Psoas muscle (tissue), 8 donors: Measurements from ENCODE around the gene COL19A1. TPM values are rescaled to one million over a fixed set of nuclear protein-coding genes. Genes with fewer than 3 reads are reported as not detected.

Experiments used
- ATAC-seq, 4 donors: fragments of 200-7000 bp; cut with Tn5 transposase; one replicate each; pipeline ENCODE4 v1.9.1; 2020; ENCODE audit warnings: moderate library complexity in 3 of 4, mild to moderate bottlenecking in 2 of 4
- DNase-seq, 2 donors: peaks; one replicate each; pipeline ENCODE4 v3.0.0-alpha.2; 2020
- H3K27ac ChIP-seq: fragments of 200-600 bp; one replicate; pipeline ENCODE4 v1.8.0; 2022
- H3K27me3 ChIP-seq, 3 donors: fragments of 200-600 bp in 1 of 3; one replicate each; pipeline versions ENCODE4 v1.6.1 to v1.8.0; 2013 to 2022; ENCODE audit warnings: low read length in 2 of 3, mild to moderate bottlenecking in 2 of 3, moderate library complexity in 1 of 3; ENCODE audit not compliant: insufficient read depth in 3 of 3
- H3K36me3 ChIP-seq, 2 donors: fragments of 200-600 bp in 1 of 2; one replicate each; pipeline versions ENCODE4 v1.6.1 to v1.8.0; 2013 to 2022; ENCODE audit warnings: low read depth in 1 of 2, mild to moderate bottlenecking in 1 of 2, moderate library complexity in 1 of 2; ENCODE audit not compliant: insufficient read depth in 1 of 2
- H3K4me1 ChIP-seq: fragments of 200-600 bp; one replicate; pipeline ENCODE4 v1.8.0; 2022
- H3K4me3 ChIP-seq: fragments of 200-600 bp; one replicate; pipeline ENCODE4 v1.8.0; 2022; ENCODE audit warnings: mild to moderate bottlenecking
- H3K9me3 ChIP-seq: fragments of 200-600 bp; one replicate; pipeline ENCODE4 v1.8.0; 2022
- WGBS, 3 donors: extraction: QIAGEN DNeasy Blood & Tissue Kit; methylation state at CpG; one replicate each; pipeline versions ENCODE4 v1.1.6 to v1.1.7; 2013; 5-methylcytosine and 5-hydroxymethylcytosine counted together
- intact Hi-C, 2 donors: fragments of 100-400 bp; cut with DNase I; formaldehyde crosslinking; loops; one replicate each; pipeline versions ENCODE4 v1.11.0 to v1.14.2; 2022
- polyA plus RNA-seq, 3 donors: library from polyadenylated mRNA; stranded (reverse); fragments of 200-250 nt; gene quantifications; one replicate each; pipeline ENCODE4 v1.2.3, GENCODE V29; 2013
- total RNA-seq, 4 donors: library from RNA; stranded (reverse); fragmentation: NEBNext Ultra II Directional in 2 of 4; extraction: Animal tissue kit (Norgen Biotek cat#: 25700) in 2 of 4; gene quantifications; one replicate each; pipeline versions ENCODE4 v1.2.1 to v1.2.4, GENCODE V29; 2021 to 2023
- TF ChIP-seq, protein P1 (sequence below): fragments of 200-600 bp; IDR thresholded peaks from one replicate; pipeline ENCODE4 v1.8.0; 2022; ENCODE audit warnings: antibody characterized with exemption
- donor health status: healthy with polysubstance abuse.
- donor health status: DM: no; HTN: no; CAD: no; lungs with moderate emphysema.
- donor health status: Bipolar disorder and iron deficiency.
- donor health status: healthy.
- donor health status: DM: yes; HTN: yes; CAD: no.
- donor health status: DM: no; HTN: no; CAD: no.
- donor health status: DM: no; HTN: no; CAD: no.
- donor health status: DM: yes; HTN: yes; CAD: no.

The COL19A1 gene
- total and polyA plus RNA-seq, 7 donors = 0.01 to 10.3 (median 0.33) TPM

DNA sequence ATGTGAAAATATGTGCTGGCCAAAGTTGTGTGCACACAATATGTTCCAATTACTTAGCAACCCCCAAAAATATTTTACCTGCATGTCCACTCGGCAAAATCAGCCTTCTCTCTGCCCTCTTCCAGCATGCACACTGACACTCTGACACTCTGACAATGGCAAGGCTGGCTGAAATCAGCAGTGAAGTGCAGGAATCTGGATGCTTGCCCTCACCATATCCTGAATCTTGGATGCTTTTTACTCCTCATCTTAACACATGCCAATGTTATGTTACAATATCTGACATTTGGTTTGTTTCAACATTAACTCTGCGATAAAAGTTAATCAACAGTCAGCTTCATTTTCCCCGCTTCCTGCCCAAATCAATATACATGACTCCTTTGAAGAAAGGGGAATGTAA is 233.4 kb downstream of the COL19A1 start:
- ATAC-seq (no peak), DNase-seq (no peak)
- intact Hi-C loops = loop anchor here in 1 of 2 donors (5.0 to 10.0 kb wide), 2 partner anchors 68 to 375 kb away; no protein-coding TSS in a partner anchor
- Histone ChIP-seq H3K27me3 (no peaks in the 10 kb centered on the region), H3K4me3 (no peak overlapping the region), H3K9me3 (no peaks in the 10 kb centered on the region), H3K36me3 (no peaks in the 10 kb centered on the region), H3K4me1 (no peaks in the 10 kb centered on the region), H3K27ac (no peak overlapping the region)
- TF ChIP-seq, protein P1, sequence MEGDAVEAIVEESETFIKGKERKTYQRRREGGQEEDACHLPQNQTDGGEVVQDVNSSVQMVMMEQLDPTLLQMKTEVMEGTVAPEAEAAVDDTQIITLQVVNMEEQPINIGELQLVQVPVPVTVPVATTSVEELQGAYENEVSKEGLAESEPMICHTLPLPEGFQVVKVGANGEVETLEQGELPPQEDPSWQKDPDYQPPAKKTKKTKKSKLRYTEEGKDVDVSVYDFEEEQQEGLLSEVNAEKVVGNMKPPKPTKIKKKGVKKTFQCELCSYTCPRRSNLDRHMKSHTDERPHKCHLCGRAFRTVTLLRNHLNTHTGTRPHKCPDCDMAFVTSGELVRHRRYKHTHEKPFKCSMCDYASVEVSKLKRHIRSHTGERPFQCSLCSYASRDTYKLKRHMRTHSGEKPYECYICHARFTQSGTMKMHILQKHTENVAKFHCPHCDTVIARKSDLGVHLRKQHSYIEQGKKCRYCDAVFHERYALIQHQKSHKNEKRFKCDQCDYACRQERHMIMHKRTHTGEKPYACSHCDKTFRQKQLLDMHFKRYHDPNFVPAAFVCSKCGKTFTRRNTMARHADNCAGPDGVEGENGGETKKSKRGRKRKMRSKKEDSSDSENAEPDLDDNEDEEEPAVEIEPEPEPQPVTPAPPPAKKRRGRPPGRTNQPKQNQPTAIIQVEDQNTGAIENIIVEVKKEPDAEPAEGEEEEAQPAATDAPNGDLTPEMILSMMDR = no peak
- WGBS, 3 donors = 66 to 76% (median 72%) methylated on average over 3 of the region's 3 CpGs

DNA sequence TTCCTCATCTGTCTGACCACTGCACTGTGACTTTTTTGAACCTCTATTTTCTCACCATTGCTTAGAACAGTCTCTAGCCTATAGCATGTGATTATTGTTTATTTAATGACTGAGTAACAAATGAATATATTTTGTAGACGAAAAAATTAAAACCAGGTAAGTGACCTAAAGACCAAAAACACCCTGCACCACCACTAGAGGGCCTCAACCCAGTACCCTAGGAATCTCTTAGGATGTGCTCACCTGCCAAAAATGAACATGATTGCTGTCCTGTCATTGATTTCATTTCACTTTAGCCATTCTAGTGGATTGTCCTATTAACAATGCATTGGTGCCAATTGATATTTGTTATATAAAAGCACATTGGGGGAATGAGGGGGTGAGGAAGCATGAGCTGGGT is 237.4 kb downstream of the COL19A1 start:
- no peak for ATAC-seq
- no peaks in the 10 kb centered on the region for H3K9me3 ChIP-seq
- TF ChIP-seq, protein P1 = peak; percentile 44
- H3K36me3 ChIP-seq = no peaks in the 10 kb centered on the region
- H3K27me3 ChIP-seq = no peaks in the 10 kb centered on the region
- H3K4me1 ChIP-seq = no peaks in the 10 kb centered on the region
- intact Hi-C loops = loop anchor here in 1 of 2 donors (5.0 to 10.0 kb wide), 2 partner anchors 64 to 379 kb away; no protein-coding TSS in a partner anchor
- WGBS, 3 donors = 84 to 94% (median 93%) methylated on average over 1 of the region's 1 CpG
- no peak for DNase-seq
- no peak overlapping the region for H3K4me3 ChIP-seq
- no peak overlapping the region for H3K27ac ChIP-seq

DNA sequence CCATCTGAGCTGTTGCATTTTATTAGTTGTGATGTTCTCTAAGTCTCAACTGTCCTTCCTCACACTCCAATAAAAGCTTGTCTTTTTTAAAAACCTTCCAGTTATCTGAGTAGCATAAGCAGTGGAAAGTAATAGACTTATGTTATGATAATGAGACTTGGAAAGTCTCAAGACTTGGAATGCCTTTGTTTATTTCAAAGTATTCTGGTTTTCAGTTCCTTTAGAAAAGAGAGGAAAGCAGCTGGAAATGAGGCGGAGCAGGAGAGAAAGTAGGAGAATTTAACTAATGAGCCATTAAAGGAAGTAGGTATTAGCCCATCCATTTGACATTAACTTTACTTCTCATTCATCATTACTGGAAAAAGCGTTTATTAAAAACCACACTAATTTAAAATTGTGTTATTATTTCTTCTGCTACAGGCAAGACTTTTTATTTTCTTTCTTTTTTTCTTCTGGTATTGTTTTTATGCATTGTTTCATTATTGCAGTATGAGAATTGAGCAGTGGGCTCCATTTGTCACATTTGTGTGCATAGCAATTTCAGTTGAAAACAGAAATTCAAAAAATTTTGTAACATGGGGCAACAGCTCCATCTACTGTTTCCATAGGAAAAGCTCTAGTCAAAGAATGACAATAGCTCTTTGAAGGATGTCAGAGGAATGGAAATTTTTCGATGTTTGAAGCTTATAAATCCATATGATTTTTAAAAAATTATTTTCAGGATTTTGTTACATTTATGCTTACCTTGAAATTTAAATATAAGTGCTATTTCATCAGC is 241.7 kb downstream of the COL19A1 start:
- H3K36me3 ChIP-seq = no peaks in the 10 kb centered on the region
- no peak overlapping the region for H3K27ac ChIP-seq
- DNase-seq (no peak), ATAC-seq (peak in 1 of 4 donors; percentile 62)
- no peaks in the 10 kb centered on the region for H3K27me3 ChIP-seq
- TF ChIP-seq, protein P1 = peak; percentile 69
- 54 to 71% (median 56%) methylated on average over 3 of the region's 3 CpGs for WGBS, 3 donors
- intact Hi-C loops = loop anchor here (2.0 to 10.0 kb wide), 4 partner anchors 59 to 383 kb away; no protein-coding TSS in a partner anchor
- no peaks in the 10 kb centered on the region for H3K4me1 ChIP-seq
- no peak overlapping the region for H3K4me3 ChIP-seq
- no peaks in the 10 kb centered on the region for H3K9me3 ChIP-seq

DNA sequence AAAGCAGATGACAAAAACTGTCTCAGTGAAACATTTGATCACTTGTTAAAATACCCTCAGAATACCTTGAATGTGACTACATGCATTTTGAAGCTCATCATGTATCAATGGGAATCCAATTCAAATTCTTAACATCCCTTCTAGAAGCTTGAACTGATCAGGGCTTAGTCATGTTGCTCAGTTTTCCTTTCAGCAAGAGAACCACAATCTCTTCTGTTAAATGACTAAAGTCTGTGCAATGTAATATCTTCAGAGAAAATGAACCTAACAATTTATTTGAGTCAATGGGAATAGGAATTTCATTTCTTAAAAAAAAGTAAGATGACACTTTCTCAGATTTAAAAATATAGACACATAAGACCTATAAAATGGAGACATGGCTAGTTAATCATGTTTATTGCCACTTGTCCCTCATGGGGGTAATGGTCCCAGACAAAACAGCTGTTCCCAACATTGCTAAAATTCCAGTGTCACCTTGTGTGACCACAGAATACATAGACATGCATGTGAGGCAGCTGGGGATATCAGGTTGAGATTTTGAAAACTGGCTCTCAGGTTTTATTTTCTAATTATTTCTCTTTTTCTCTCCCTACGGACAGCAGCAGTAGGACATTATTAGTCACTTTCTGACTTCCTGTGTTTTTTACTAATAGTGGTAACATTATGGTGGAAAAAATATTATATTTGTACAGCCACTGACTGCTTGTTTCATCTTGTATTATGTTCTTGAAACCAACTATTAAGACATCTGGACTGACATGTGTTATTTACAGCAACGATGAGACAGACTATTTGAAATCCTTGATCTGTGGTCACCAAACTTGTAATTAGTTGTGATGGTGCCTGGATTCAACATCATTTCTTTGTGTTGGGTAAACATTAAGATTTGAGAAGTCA is 244.0 kb downstream of the COL19A1 start:
- no peak for DNase-seq
- Histone ChIP-seq H3K4me1 (no peaks in the 10 kb centered on the region), H3K9me3 (no peaks in the 10 kb centered on the region), H3K36me3 (no peaks in the 10 kb centered on the region), H3K27me3 (no peaks in the 10 kb centered on the region), H3K4me3 (no peak overlapping the region), H3K27ac (no peak overlapping the region)
- WGBS, 3 donors = 28 to 45% (median 44%) methylated on average over 2 of the region's 2 CpGs
- no peak for ATAC-seq
- TF ChIP-seq, protein P1 = no peak
- intact Hi-C loops = no loop called here
